IPS-NIHi7 (cell line): ENCODE results near the gene SNUPN.
"Not testable (repeated sequence)": the region's sequence is repeated elsewhere in the genome, so short reads cannot be mapped to it uniquely, and the experiment has no call there.

Source experiments
- DNase-seq: peaks from one replicate; pipeline ENCODE4 v3.0.0; 2012; ENCODE audit warnings: mixed read lengths; ENCODE audit errors: extremely low spot score

Gene SNUPN

GRCh38 chr15:75583701-75584100 lies 41.8 kb downstream of the SNUPN start:
- no peak for DNase-seq

- not testable (repeated sequence) for DNase-seq
Observed at GRCh38 chr15:75582943-75583342, 42.6 kb downstream of the SNUPN start.

- peak; percentile 95 for DNase-seq
Observed at GRCh38 chr15:75578948-75579920, 46.3 kb downstream of the SNUPN start, which contains the start of gene PTPN9. PTPN9 (minus strand) TSS chr15:75579315; CDS start chr15:75578776, 539 bp downstream.

- no peak for DNase-seq
Observed at GRCh38 chr15:75578173-75578947, 47.2 kb downstream of the SNUPN start.

GRCh38 chr15:75577401-75578172 lies 47.9 kb downstream of the SNUPN start:
- no peak for DNase-seq

GRCh38 chr15:75573648-75574384 lies 51.7 kb downstream of the SNUPN start:
- peak; percentile 28 for DNase-seq

GRCh38 chr15:75570126-75570845 lies 55.2 kb downstream of the SNUPN start:
- no peak for DNase-seq

GRCh38 chr15:75565062-75565970 lies 60.2 kb downstream of the SNUPN start:
- no peak for DNase-seq

- DNase-seq: no peak
Observed at GRCh38 chr15:75561888-75562287, 63.6 kb downstream of the SNUPN start.

GRCh38 chr15:75559360-75559759 lies 66.2 kb downstream of the SNUPN start:
- DNase-seq: not testable (repeated sequence)

- DNase-seq: not testable (repeated sequence)
Observed at GRCh38 chr15:75558955-75559354, 66.6 kb downstream of the SNUPN start.

- no peak for DNase-seq
Observed at GRCh38 chr15:75554717-75555116, 70.8 kb downstream of the SNUPN start.

GRCh38 chr15:75553659-75554058 lies 71.9 kb downstream of the SNUPN start:
- no peak for DNase-seq

GRCh38 chr15:75551091-75551490 lies 74.4 kb downstream of the SNUPN start:
- no peak for DNase-seq
